HepG2 (cell line): ENCODE results near the gene PTH. TPM values are rescaled to one million over a fixed set of nuclear protein-coding genes. Genes with fewer than 3 reads are reported as not detected.

Source experiments
- ATAC-seq: fragments of 200-7000 bp; cut with Tn5 transposase; 3 replicates; pipeline ENCODE4 v1.9.1; 2020; ENCODE audit warnings: mild to moderate bottlenecking, moderate library complexity
- BruUV-seq: library from RNA; stranded (reverse); fragments of 400-500 nt; replicated peaks from 2 replicates; lab custom pipeline; 2021; lab: Mats Ljungman, UMichigan
- CTCF ChIA-PET: fragments of 300-600 bp; formaldehyde crosslinking; extraction: SDS; loops from one replicate; lab custom pipeline; 2021; ENCODE audit warnings: low total read pairs, inconsistent platforms, low intra/inter-chr PET ratio; lab: Yijun Ruan, JAX
- POLR2A ChIA-PET: fragments of 350-600 bp; sonication (Branson Sonifier 250); formaldehyde crosslinking; loops from one replicate; lab custom pipeline; 2020; ENCODE audit warnings: antibody characterized with exemption, inconsistent platforms; lab: Yijun Ruan, JAX
- DNase-seq: peaks from one replicate; pipeline ENCODE4 v3.0.0-alpha.2; 2015; ENCODE audit warnings: low spot score
- FAIRE-seq: peaks from 3 replicates; lab custom pipeline; 2011; peaks lifted over from hg19 to GRCh38; lab: Jason Lieb, UNC
- H2AFZ ChIP-seq: one replicate; pipeline ENCODE4 v1.6.1; 2011; ENCODE audit warnings: low read length, inconsistent platforms
- H3K27ac ChIP-seq: fragments of 300-600 bp; 3 replicates; pipeline ENCODE4 v1.8.0; 2011; ENCODE audit warnings: mixed run types, mild to moderate bottlenecking, mixed read lengths, low read length, inconsistent platforms; ENCODE audit not compliant: insufficient read depth; ENCODE audit errors: extremely low read length
- H3K27me3 ChIP-seq, 2 experiments: fragments of 200-600 bp in 1 of 2; 2 replicates in 1 of 2; 3 replicates in 1 of 2; pipeline versions ENCODE4 v1.6.0 to v1.8.0; 2011; ENCODE audit warnings: low read length in 2 of 2, mild to moderate bottlenecking in 2 of 2, moderate library complexity in 2 of 2, inconsistent platforms in 1 of 2; ENCODE audit not compliant: insufficient read depth in 2 of 2, control insufficient read depth in 1 of 2
- H3K36me3 ChIP-seq, 2 experiments: fragments of 200-600 bp in 1 of 2; replicated peaks in 1 of 2; 2 replicates in 1 of 2; 3 replicates in 1 of 2; pipeline versions ENCODE4 v1.5.1 to v1.8.0; 2011; ENCODE audit warnings: low read length in 2 of 2, inconsistent platforms in 1 of 2; ENCODE audit not compliant: insufficient read depth in 2 of 2, control insufficient read depth in 1 of 2
- H3K4me1 ChIP-seq: 2 replicates; pipeline ENCODE4 v1.5.1; 2012; ENCODE audit warnings: low read length, inconsistent platforms; ENCODE audit not compliant: insufficient read depth
- H3K4me2 ChIP-seq: 2 replicates; pipeline ENCODE4 v1.6.0; 2011; ENCODE audit warnings: low read depth, low read length, inconsistent platforms
- H3K4me3 ChIP-seq, 3 experiments: fragments of 200-600 bp in 1 of 3; sonication (generic), shearing (Covaris generic) in 1 of 3; replicated peaks in 1 of 3; 2 replicates each; pipeline ENCODE4 v1.5.1; 2011 to 2016; ENCODE audit warnings: low read length in 3 of 3, inconsistent platforms in 2 of 3, low read depth in 2 of 3, mild to moderate bottlenecking in 2 of 3, control low read depth in 1 of 3, mixed read lengths in 1 of 3; ENCODE audit not compliant: insufficient read depth in 1 of 3
- H3K79me2 ChIP-seq: one replicate; pipeline ENCODE4 v1.6.1; 2011; ENCODE audit warnings: low read length, inconsistent platforms; ENCODE audit not compliant: insufficient read depth
- H3K9ac ChIP-seq: 2 replicates; pipeline ENCODE4 v1.6.0; 2011; ENCODE audit warnings: mild to moderate bottlenecking, low read depth, low read length, inconsistent platforms; ENCODE audit not compliant: insufficient read depth
- H3K9me3 ChIP-seq: 2 replicates; pipeline ENCODE4 v1.5.1; 2012; ENCODE audit warnings: mild to moderate bottlenecking, low read length
- H4K20me1 ChIP-seq: 2 replicates; pipeline ENCODE4 v1.6.0; 2011; ENCODE audit warnings: inconsistent platforms, mild to moderate bottlenecking, low read length, moderate library complexity; ENCODE audit not compliant: insufficient read depth
- GRHL1 ChIP-seq: sonication (generic); formaldehyde crosslinking; conservative IDR thresholded peaks from 2 replicates; pipeline ENCODE4 v1.8.0; 2022; ENCODE audit warnings: missing genetic modification reagents
- MAFG ChIP-seq: sonication (generic); formaldehyde crosslinking; IDR thresholded peaks from 2 replicates; pipeline ENCODE4 v1.5.1; 2020; ENCODE audit warnings: mild to moderate bottlenecking, missing genetic modification reagents
- NFE2 ChIP-seq: sonication (generic); formaldehyde crosslinking; IDR thresholded peaks from 2 replicates; pipeline ENCODE4 v1.4.0; 2020; ENCODE audit warnings: missing genetic modification reagents
- NR2C2 ChIP-seq: sonication (generic); formaldehyde crosslinking; IDR thresholded peaks from 2 replicates; pipeline ENCODE4 v1.4.0; 2020; ENCODE audit warnings: missing genetic modification reagents, mild to moderate bottlenecking, moderate library complexity, borderline replicate concordance
- TOE1 ChIP-seq: sonication (generic); formaldehyde crosslinking; IDR thresholded peaks from 2 replicates; pipeline ENCODE4 v1.4.0; 2020; ENCODE audit warnings: mild to moderate bottlenecking, missing genetic modification reagents
- ZFP90 ChIP-seq: sonication (generic); formaldehyde crosslinking; IDR thresholded peaks from 2 replicates; pipeline ENCODE4 v1.8.0; 2022; ENCODE audit warnings: missing genetic modification reagents, mild to moderate bottlenecking, inconsistent platforms, borderline replicate concordance
- ZNF251 ChIP-seq: sonication (generic); formaldehyde crosslinking; IDR thresholded peaks from 2 replicates; pipeline ENCODE4 v1.9.0; 2021; ENCODE audit warnings: mild to moderate bottlenecking, missing genetic modification reagents
- ZNF547 ChIP-seq: sonication (generic); formaldehyde crosslinking; IDR thresholded peaks from 2 replicates; pipeline ENCODE4 v1.5.1; 2020; ENCODE audit warnings: mild to moderate bottlenecking, missing genetic modification reagents
- ZNF850 ChIP-seq: sonication (generic); formaldehyde crosslinking; conservative IDR thresholded peaks from 2 replicates; pipeline ENCODE4 v1.9.0; 2021; ENCODE audit warnings: mild to moderate bottlenecking, missing genetic modification reagents
- in situ Hi-C: cut with HindIII; loops from 2 replicates; pipeline ENCODE4 v1.10.0; 2017; ENCODE audit warnings: low pct_unique_long_range_greater_than_20kb; ENCODE audit not compliant: extremely low pct_ligation_motif_present
- intact Hi-C: fragments of 100-400 bp; cut with micrococcal nuclease; formaldehyde crosslinking; loops from one replicate; pipeline ENCODE4 v1.10.0; 2022; ENCODE audit not compliant: unreplicated experiment
- polyA plus RNA-seq, 8 experiments: library from polyadenylated mRNA; depleted of rRNA in 3 of 8; stranded (reverse) in 7 of 8; unstranded in 1 of 8; fragments of >200 nt; fragmentation: Illumina TruSeq in 4 of 8; extraction: Trizol in 4 of 8; gene quantifications; 2 replicates each; pipeline versions ENCODE4 v1.2.1 to v1.2.3, GENCODE V29; 2011 to 2016; ENCODE audit warnings: low read depth in 4 of 8, missing spikeins in 1 of 8, mixed read lengths in 1 of 8; ENCODE audit not compliant: insufficient read depth in 1 of 8
- total RNA-seq, 5 experiments: library from RNA; depleted of rRNA; stranded (reverse); fragments of >200 nt; fragmentation: Illumina TruSeq; extraction: Trizol; gene quantifications; 2 replicates each; pipeline ENCODE4 v1.2.3, GENCODE V29; 2016; ENCODE audit warnings: low read depth in 1 of 5
- TF ChIP-seq, protein P1 (sequence below): fragments of 450-650 bp; IDR thresholded peaks from 2 replicates; pipeline ENCODE4 v1.6.1; 2017

PTH gene
- total and polyA plus RNA-seq, 2 of the 13 experiments (the other 11 are each of a cell fraction or from before 2014, with no cell fraction given) = not detected

DNA sequence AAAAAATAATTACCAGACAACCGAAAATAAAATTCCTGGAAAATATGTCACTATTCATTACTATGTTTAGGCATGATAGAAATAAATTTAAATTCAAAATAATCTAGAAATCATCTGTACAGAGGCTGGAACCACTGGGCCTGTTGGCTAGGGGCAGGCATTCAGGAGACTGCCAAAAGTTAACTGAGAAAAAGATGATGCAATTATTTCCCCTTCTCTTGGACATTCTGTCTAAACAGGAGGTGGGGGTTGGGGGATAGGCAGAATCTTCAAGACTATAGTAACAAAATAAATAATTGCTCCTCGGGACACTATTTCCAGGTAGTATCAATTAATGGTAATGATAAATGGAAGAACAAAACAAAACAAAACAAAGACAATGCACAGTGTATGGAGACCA lies 46.9 kb downstream of the PTH start (continued):
- TF ChIP-seq NFE2 = no peak
- TF ChIP-seq, protein P1, sequence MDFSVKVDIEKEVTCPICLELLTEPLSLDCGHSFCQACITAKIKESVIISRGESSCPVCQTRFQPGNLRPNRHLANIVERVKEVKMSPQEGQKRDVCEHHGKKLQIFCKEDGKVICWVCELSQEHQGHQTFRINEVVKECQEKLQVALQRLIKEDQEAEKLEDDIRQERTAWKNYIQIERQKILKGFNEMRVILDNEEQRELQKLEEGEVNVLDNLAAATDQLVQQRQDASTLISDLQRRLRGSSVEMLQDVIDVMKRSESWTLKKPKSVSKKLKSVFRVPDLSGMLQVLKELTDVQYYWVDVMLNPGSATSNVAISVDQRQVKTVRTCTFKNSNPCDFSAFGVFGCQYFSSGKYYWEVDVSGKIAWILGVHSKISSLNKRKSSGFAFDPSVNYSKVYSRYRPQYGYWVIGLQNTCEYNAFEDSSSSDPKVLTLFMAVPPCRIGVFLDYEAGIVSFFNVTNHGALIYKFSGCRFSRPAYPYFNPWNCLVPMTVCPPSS = no peak

- Histone ChIP-seq H3K4me1 (no peaks in the 10 kb centered on the region), H3K79me2 (peaks cover 3% of the 10 kb centered on the region), H3K36me3 (no peaks in the 10 kb centered on the region), H2AFZ (no peak overlapping the region), H3K4me2 (no peak overlapping the region), H3K9me3 (no peaks in the 10 kb centered on the region), H4K20me1 (no peaks in the 10 kb centered on the region), H3K27ac (no peak overlapping the region), H3K4me3 (no peak overlapping the region), H3K27me3 (no peaks in the 10 kb centered on the region), H3K9ac (no peak overlapping the region)
- CTCF ChIA-PET = no interaction called here
- in situ Hi-C loops (no loop called here), intact Hi-C loops (no loop called here)
- no TSS peak for BruUV-seq
- TF ChIP-seq ZNF850 (CRISPR knock-in tag) = no peak
- no peak for TF ChIP-seq ZFP90 (CRISPR knock-in tag)
- no peak for TF ChIP-seq GRHL1 (CRISPR knock-in tag)
- TF ChIP-seq MAFG (CRISPR knock-in tag) = no peak
- no peak for TF ChIP-seq ZNF547 (CRISPR knock-in tag)
- no peak for TF ChIP-seq ZNF251 (CRISPR knock-in tag)
- no peak for TF ChIP-seq TOE1 (CRISPR knock-in tag)
- TF ChIP-seq NR2C2 = no peak
- DNase-seq = no peak
- POLR2A ChIA-PET = no interaction called here
- no peak for FAIRE-seq
- ATAC-seq = no peak
Observed at GRCh38 chr11:13446444-13446843, 49.4 kb downstream of the PTH start.
